Endothelial cell of umbilical vein (primary cell): ENCODE data around the gene NTF3.

Experiments
- EZH2 ChIP-seq: IDR thresholded peaks from 2 replicates; pipeline ENCODE4 v1.6.1; 2012; ENCODE audit warnings: borderline replicate concordance, low read depth, mild to moderate bottlenecking, moderate library complexity, low read length, inconsistent platforms; ENCODE audit not compliant: severe bottlenecking
- FOS ChIP-seq: IDR thresholded peaks from 2 replicates; pipeline ENCODE4 v1.6.1; 2011; ENCODE audit warnings: mild to moderate bottlenecking, low read length, moderate library complexity, borderline replicate concordance; ENCODE audit not compliant: insufficient read depth
- GATA2 ChIP-seq: IDR thresholded peaks from 2 replicates; pipeline ENCODE4 v1.7.0; 2011; ENCODE audit warnings: low read depth, mild to moderate bottlenecking, moderate library complexity, mixed read lengths, low read length; ENCODE audit not compliant: insufficient read length, insufficient read depth
- JUN ChIP-seq: IDR thresholded peaks from 2 replicates; pipeline ENCODE4 v1.6.1; 2011; ENCODE audit warnings: borderline replicate concordance, low read depth; ENCODE audit not compliant: insufficient read length, insufficient read depth
- MYC ChIP-seq: IDR thresholded peaks from one replicate; pipeline ENCODE4 v1.6.1; 2011; ENCODE audit warnings: mild to moderate bottlenecking, low read depth, low read length
- POLR2A ChIP-seq: IDR thresholded peaks from 2 replicates; pipeline ENCODE4 v1.6.1; 2012; ENCODE audit warnings: low read depth, mild to moderate bottlenecking, control low read depth, low read length
- POLR2AphosphoS5 ChIP-seq: IDR thresholded peaks from 2 replicates; pipeline ENCODE4 v1.6.1; 2012; ENCODE audit warnings: low read depth, mild to moderate bottlenecking, control low read depth, low read length, moderate library complexity; ENCODE audit not compliant: insufficient read depth
- TF ChIP-seq, protein P1 (sequence below), 2 donors: IDR thresholded peaks; 1 replicate in 1 of 2; 2 replicates in 1 of 2; pipeline ENCODE4 v1.5.1; 2011; ENCODE audit warnings: low read length in 2 of 2, mild to moderate bottlenecking in 2 of 2, moderate library complexity in 2 of 2, control low read depth in 1 of 2, inconsistent platforms in 1 of 2, low read depth in 1 of 2; ENCODE audit not compliant: insufficient read depth in 1 of 2; ENCODE audit errors: extremely low read depth in 1 of 2
- TF ChIP-seq, protein P2 (sequence below): IDR thresholded peaks from 2 replicates; pipeline ENCODE4 v1.6.1; 2011; ENCODE audit not compliant: insufficient read depth, insufficient read length

DNA sequence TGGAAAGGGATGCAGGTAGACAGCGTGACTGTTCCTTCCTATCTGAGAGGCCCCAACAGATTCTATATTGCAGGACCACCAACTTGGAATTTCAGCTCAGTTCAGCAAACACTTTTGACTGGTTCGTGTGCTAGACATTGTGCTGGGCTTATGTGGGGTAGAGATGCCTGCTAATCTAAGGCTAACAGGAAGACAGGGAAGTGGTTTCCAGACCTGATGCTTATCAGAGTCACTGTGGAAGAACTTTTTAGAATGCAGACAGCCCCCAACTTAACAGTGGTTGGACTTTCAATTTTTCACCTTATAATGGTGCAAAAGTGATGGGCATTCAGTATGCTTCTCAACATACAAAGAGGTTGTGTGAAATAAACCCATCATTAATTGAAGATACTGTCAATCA is 32.2 kb downstream of the NTF3 start:
- TF ChIP-seq JUN (no peak), POLR2AphosphoS5 (no peak), POLR2A (no peak), EZH2 (no peak), FOS (no peak), MYC (no peak), GATA2 (peak; percentile 49)
- TF ChIP-seq, protein P1, sequence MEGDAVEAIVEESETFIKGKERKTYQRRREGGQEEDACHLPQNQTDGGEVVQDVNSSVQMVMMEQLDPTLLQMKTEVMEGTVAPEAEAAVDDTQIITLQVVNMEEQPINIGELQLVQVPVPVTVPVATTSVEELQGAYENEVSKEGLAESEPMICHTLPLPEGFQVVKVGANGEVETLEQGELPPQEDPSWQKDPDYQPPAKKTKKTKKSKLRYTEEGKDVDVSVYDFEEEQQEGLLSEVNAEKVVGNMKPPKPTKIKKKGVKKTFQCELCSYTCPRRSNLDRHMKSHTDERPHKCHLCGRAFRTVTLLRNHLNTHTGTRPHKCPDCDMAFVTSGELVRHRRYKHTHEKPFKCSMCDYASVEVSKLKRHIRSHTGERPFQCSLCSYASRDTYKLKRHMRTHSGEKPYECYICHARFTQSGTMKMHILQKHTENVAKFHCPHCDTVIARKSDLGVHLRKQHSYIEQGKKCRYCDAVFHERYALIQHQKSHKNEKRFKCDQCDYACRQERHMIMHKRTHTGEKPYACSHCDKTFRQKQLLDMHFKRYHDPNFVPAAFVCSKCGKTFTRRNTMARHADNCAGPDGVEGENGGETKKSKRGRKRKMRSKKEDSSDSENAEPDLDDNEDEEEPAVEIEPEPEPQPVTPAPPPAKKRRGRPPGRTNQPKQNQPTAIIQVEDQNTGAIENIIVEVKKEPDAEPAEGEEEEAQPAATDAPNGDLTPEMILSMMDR (IDR thresholded peaks at IDR 0.05; ENCODE audit: extremely low read depth in 1 of 2, insufficient read depth in 1 of 2, low read depth in 1 of 2, low read length in 2 of 2): no peak
- TF ChIP-seq, protein P2, sequence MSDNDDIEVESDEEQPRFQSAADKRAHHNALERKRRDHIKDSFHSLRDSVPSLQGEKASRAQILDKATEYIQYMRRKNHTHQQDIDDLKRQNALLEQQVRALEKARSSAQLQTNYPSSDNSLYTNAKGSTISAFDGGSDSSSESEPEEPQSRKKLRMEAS: no peak
